A673 (cell line): ENCODE results near the gene DUOXA2.

Experiments
- EZH2 ChIP-seq: fragments of 200-600 bp; sonication (generic); IDR thresholded peaks from 2 replicates; pipeline ENCODE4 v1.6.1; 2017; ENCODE audit warnings: borderline replicate concordance, low read depth, mild to moderate bottlenecking, mixed read lengths, antibody characterized with exemption, low read length; ENCODE audit not compliant: poor library complexity, severe bottlenecking
- TF ChIP-seq, protein P1 (sequence below): fragments of 300-800, 200-600 bp; sonication (generic); conservative IDR thresholded peaks from 2 replicates; pipeline ENCODE4 v1.5.1; 2017; ENCODE audit warnings: low read depth, mild to moderate bottlenecking, antibody characterized with exemption, low read length, moderate library complexity, mixed read lengths

DNA sequence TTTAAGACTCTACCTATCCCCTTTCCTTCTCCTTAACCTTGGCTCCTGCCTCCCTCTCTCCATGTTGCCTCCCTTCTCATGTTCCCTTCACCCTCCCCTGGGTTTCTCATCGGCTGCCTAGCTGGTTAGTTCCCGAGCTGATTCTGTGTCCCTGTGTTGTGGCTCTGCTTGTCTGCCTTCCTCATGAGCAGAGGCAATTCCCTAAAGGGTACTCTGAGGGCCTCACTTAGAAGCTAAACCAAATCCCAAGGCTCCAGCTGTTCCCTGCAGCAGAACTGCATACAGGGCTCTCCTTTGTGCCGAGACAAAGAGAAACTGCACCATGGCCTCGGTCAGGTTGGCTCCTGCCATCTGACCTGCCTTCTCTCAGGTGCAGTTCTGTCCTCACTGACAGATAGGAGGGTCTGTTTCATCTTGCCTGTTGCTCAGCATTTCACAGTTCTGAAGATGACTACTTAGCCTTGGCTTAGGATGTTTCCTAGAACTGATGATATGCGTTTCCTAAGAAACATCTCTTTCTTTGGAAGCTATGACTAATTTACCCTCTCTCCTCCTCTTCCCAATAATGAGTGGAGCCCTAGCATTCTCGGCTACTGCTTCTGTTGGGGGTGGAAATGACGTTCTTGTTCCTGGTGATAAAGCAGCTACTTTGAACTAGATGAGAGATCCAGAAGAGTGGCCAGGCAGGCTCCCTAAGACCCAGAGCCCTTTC, 42.8 kb downstream of the DUOXA2 start:
- TF ChIP-seq, protein P1, sequence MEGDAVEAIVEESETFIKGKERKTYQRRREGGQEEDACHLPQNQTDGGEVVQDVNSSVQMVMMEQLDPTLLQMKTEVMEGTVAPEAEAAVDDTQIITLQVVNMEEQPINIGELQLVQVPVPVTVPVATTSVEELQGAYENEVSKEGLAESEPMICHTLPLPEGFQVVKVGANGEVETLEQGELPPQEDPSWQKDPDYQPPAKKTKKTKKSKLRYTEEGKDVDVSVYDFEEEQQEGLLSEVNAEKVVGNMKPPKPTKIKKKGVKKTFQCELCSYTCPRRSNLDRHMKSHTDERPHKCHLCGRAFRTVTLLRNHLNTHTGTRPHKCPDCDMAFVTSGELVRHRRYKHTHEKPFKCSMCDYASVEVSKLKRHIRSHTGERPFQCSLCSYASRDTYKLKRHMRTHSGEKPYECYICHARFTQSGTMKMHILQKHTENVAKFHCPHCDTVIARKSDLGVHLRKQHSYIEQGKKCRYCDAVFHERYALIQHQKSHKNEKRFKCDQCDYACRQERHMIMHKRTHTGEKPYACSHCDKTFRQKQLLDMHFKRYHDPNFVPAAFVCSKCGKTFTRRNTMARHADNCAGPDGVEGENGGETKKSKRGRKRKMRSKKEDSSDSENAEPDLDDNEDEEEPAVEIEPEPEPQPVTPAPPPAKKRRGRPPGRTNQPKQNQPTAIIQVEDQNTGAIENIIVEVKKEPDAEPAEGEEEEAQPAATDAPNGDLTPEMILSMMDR, result no peak
- no peak for TF ChIP-seq EZH2
